Tibial nerve (tissue), 4 donors: ENCODE measurements around the gene OR7C1. TPM values are rescaled to one million over a fixed set of nuclear protein-coding genes. Genes with fewer than 3 reads are reported as not detected.

Experiments used
- DNase-seq, 2 donors: peaks; one replicate each; pipeline ENCODE4 v3.0.0-alpha.2; 2019; ENCODE audit warnings: low spot score in 2 of 2
- H3K27ac ChIP-seq, 4 donors: fragments of 200-600 bp; sonication (generic) in 3 of 4; one replicate each; pipeline ENCODE4 v1.5.1; 2017 to 2019; ENCODE audit warnings: mild to moderate bottlenecking in 1 of 4
- H3K27me3 ChIP-seq, 2 donors: fragments of 200-600 bp; sonication (generic) in 1 of 2; one replicate each; pipeline versions ENCODE4 v1.5.1 to v1.6.0; 2017 to 2019
- H3K36me3 ChIP-seq, 3 donors: fragments of 200-600 bp; sonication (generic); one replicate each; pipeline ENCODE4 v1.5.1; 2018 to 2019
- H3K4me1 ChIP-seq, 4 donors: fragments of 200-600 bp; sonication (generic) in 3 of 4; one replicate each; pipeline ENCODE4 v1.5.1; 2017 to 2019
- H3K4me3 ChIP-seq, 4 donors: fragments of 200-600 bp; sonication (generic) in 3 of 4; one replicate each; pipeline ENCODE4 v1.5.1; 2017 to 2019; ENCODE audit warnings: mild to moderate bottlenecking in 1 of 4, moderate library complexity in 1 of 4
- H3K9me3 ChIP-seq, 4 donors: fragments of 200-600 bp; sonication (generic) in 3 of 4; one replicate each; pipeline ENCODE4 v1.5.1; 2017 to 2019
- EP300 ChIP-seq, 2 donors: sonication (generic); formaldehyde crosslinking; IDR thresholded peaks; one replicate each; pipeline ENCODE4 v1.6.1; 2017; ENCODE audit warnings: antibody characterized with exemption in 2 of 2, mild to moderate bottlenecking in 1 of 2
- POLR2A ChIP-seq, 2 donors: fragments of 450-650 bp; IDR thresholded peaks; one replicate each; pipeline ENCODE4 v1.6.1; 2017; ENCODE audit warnings: antibody characterized with exemption in 2 of 2, mild to moderate bottlenecking in 2 of 2, moderate library complexity in 2 of 2
- WGBS, 2 donors: methylation state at CpG; one replicate each; pipeline ENCODE4 v1.1.5; 2018; 5-methylcytosine and 5-hydroxymethylcytosine counted together
- small RNA-seq: library from RNA; depleted of rRNA; stranded (forward); fragments of <200 nt; gene quantifications from one replicate; pipeline ENCODE3, GENCODE V24; 2016
- total RNA-seq, 4 donors: library from RNA; depleted of rRNA; stranded (reverse); fragments of >200 nt; gene quantifications; one replicate each; pipeline ENCODE4 v1.1.0, GENCODE V29; 2016
- TF ChIP-seq, protein P1 (sequence below), 5 experiments: fragments of 200-600 bp in 3 of 5; fragments of 450-650 bp in 2 of 5; sonication (generic) in 3 of 5; IDR thresholded peaks; one replicate each; pipeline ENCODE4 v1.5.1; 2016 to 2019; ENCODE audit warnings: antibody characterized with exemption in 5 of 5, mild to moderate bottlenecking in 3 of 5, moderate library complexity in 2 of 5

Gene OR7C1
- total RNA-seq, 4 donors from 2014 or later, result 0.21 to 2.4 (median 0.30) TPM; not detected in 1

DNA sequence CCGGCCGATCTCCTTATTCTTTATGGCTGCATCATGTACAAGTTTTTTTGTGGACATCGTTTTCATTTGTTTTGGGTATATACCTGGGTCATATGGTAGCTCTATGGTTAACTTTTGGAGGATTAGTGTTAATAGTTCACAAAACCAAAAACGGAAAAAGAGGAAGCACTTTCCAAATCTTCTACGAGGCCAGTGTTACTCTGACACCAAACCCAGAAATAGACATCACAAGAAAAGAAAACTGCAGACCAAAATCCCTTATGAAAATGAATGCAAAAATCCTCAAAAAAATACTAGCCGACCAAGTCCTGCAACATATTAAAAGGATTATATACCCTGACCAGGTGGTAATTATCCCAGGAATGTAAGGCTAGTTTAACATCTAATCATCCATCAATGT lies 86.4 kb downstream of the OR7C1 start:
- Histone ChIP-seq H3K4me3 (no peak overlapping the region), H3K4me1 (no peaks in the 10 kb centered on the region), H3K9me3 (peaks cover 0 to 13% (median 0%) of the 10 kb centered on the region in 4 donors), H3K36me3 (peaks cover 0 to 13% (median 0%) of the 10 kb centered on the region in 3 donors), H3K27me3 (no peaks in the 10 kb centered on the region), H3K27ac (no peak overlapping the region)
- TF ChIP-seq, protein P1, sequence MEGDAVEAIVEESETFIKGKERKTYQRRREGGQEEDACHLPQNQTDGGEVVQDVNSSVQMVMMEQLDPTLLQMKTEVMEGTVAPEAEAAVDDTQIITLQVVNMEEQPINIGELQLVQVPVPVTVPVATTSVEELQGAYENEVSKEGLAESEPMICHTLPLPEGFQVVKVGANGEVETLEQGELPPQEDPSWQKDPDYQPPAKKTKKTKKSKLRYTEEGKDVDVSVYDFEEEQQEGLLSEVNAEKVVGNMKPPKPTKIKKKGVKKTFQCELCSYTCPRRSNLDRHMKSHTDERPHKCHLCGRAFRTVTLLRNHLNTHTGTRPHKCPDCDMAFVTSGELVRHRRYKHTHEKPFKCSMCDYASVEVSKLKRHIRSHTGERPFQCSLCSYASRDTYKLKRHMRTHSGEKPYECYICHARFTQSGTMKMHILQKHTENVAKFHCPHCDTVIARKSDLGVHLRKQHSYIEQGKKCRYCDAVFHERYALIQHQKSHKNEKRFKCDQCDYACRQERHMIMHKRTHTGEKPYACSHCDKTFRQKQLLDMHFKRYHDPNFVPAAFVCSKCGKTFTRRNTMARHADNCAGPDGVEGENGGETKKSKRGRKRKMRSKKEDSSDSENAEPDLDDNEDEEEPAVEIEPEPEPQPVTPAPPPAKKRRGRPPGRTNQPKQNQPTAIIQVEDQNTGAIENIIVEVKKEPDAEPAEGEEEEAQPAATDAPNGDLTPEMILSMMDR (IDR thresholded peaks at IDR 0.05), result no peak
- TF ChIP-seq EP300 (IDR thresholded peaks at IDR 0.05), result no peak
- TF ChIP-seq POLR2A (IDR thresholded peaks at IDR 0.05), result no peak
- WGBS, 2 donors, result 67% methylated on average over 6 of the region's 6 CpGs
- no peak for DNase-seq

Small RNA genes within 50 kb of the gene (small RNA-seq; reads per million reads assigned to genes)
- gene AC005255.1, result not detected

Other genes with a start within 250 kb of the OR7C1 start
- gene ADGRE3, start 160.3 kb downstream of the OR7C1 start, total RNA-seq, result not detected
- 10 to 100 TPM; 35.3 to 42.6 (median 39.6) TPM for gene ZNF333, start 145.1 kb downstream of the OR7C1 start, total RNA-seq
- gene ADGRE2, start 56.6 kb downstream of the OR7C1 start, total RNA-seq, result 1 to 10 TPM; 1.3 to 6.0 (median 4.0) TPM
- 1 to 10 TPM in 2 of 4 donors, under 1 TPM in 2; 0.22 to 1.8 (median 0.80) TPM for gene OR7A5, start within 50 bp of the OR7C1 start, total RNA-seq
- gene OR7A10, start 13.7 kb upstream of the OR7C1 start, total RNA-seq, result not detected
- gene OR7A17, start 50.9 kb upstream of the OR7C1 start, total RNA-seq, result not detected
- not detected for gene OR7C2, start 106.3 kb upstream of the OR7C1 start, total RNA-seq
- not detected for gene SLC1A6, start 144.7 kb upstream of the OR7C1 start, total RNA-seq
- gene CASP14, start 214.3 kb upstream of the OR7C1 start, total RNA-seq, result not detected
- not detected for gene OR1I1, start 247.0 kb upstream of the OR7C1 start, total RNA-seq